Brain microvascular endothelial cell (primary cell): Measurements from ENCODE around the gene PDGFD.

Experiments used
- DNase-seq: peaks from one replicate; pipeline ENCODE4 v3.0.0-alpha.2; 2020
- H3K27ac ChIP-seq: fragments of 250-450 bp; sonication (Bioruptor Pico); 2 replicates; pipeline ENCODE4 v1.5.1; 2020; ENCODE audit warnings: mild to moderate bottlenecking, moderate library complexity
- H3K27me3 ChIP-seq: fragments of 250-450 bp; sonication (Bioruptor Pico); replicated peaks from 2 replicates; pipeline ENCODE4 v1.5.1; 2020; ENCODE audit warnings: mild to moderate bottlenecking
- H3K36me3 ChIP-seq: fragments of 250-450 bp; sonication (Bioruptor Pico); replicated peaks from 2 replicates; pipeline ENCODE4 v1.5.1; 2020; ENCODE audit warnings: mild to moderate bottlenecking
- H3K4me3 ChIP-seq: 2 replicates; pipeline ENCODE4 v1.5.1; 2011; ENCODE audit warnings: low read depth, mild to moderate bottlenecking, control low read depth, low read length, moderate library complexity
- in situ Hi-C: cut with HindIII; loops from 2 replicates; pipeline ENCODE4 v1.10.0; 2017; ENCODE audit warnings: low sequenced_read_pairs, low pct_ligation_motif_present
- TF ChIP-seq, protein P1 (sequence below): IDR thresholded peaks from 2 replicates; pipeline ENCODE4 v1.5.1; 2011; ENCODE audit warnings: low read depth, mild to moderate bottlenecking, moderate library complexity, low read length, control low read depth, inconsistent platforms; ENCODE audit errors: missing control alignments

Gene PDGFD

GRCh38 chr11:103872748-103873147, 291.2 kb downstream of the PDGFD start:
- TF ChIP-seq, protein P1, sequence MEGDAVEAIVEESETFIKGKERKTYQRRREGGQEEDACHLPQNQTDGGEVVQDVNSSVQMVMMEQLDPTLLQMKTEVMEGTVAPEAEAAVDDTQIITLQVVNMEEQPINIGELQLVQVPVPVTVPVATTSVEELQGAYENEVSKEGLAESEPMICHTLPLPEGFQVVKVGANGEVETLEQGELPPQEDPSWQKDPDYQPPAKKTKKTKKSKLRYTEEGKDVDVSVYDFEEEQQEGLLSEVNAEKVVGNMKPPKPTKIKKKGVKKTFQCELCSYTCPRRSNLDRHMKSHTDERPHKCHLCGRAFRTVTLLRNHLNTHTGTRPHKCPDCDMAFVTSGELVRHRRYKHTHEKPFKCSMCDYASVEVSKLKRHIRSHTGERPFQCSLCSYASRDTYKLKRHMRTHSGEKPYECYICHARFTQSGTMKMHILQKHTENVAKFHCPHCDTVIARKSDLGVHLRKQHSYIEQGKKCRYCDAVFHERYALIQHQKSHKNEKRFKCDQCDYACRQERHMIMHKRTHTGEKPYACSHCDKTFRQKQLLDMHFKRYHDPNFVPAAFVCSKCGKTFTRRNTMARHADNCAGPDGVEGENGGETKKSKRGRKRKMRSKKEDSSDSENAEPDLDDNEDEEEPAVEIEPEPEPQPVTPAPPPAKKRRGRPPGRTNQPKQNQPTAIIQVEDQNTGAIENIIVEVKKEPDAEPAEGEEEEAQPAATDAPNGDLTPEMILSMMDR: no peak
- no peaks in the 10 kb centered on the region for H3K27me3 ChIP-seq
- in situ Hi-C loops: no loop called here
- H3K36me3 ChIP-seq: no peaks in the 10 kb centered on the region
- DNase-seq: no peak
- H3K4me3 ChIP-seq: no peak overlapping the region
- H3K27ac ChIP-seq: no peak overlapping the region

- Histone ChIP-seq H3K27me3 (no peaks in the 10 kb centered on the region), H3K36me3 (no peaks in the 10 kb centered on the region), H3K4me3 (no peak overlapping the region), H3K27ac (no peak overlapping the region)
- DNase-seq: no peak
- in situ Hi-C loops: no loop called here
- TF ChIP-seq, protein P1: no peak
These were observed 291.9 kb downstream of the PDGFD start for GRCh38 chr11:103871923-103872551.

DNA sequence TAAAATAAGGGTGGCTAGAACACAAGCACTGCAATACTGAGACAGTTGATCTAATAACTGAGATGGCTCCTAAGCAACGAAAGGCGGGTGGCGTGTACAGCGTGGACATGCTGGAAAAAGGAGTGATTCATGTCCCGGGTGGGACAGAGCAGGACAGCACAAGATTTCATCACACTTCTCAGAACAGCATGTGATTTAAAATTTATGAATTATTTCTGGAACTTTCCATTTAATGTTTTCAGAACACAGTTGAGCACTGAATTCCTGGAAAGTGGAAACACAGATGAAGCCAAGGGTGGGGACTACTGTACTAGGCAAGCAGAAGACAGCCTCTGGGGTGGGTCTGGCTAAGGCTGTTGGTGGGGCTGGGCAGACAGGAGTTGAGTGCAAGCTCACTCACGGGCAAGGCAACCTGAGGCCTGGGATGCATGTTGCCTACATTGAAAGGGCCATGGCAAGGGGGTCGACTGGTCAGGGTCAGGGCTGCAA, 293.1 kb downstream of the PDGFD start:
- DNase-seq: no peak
- Histone ChIP-seq H3K4me3 (no peak overlapping the region), H3K36me3 (no peaks in the 10 kb centered on the region), H3K27me3 (no peaks in the 10 kb centered on the region), H3K27ac (no peak overlapping the region)
- TF ChIP-seq, protein P1: no peak
- in situ Hi-C loops: no loop called here

DNA sequence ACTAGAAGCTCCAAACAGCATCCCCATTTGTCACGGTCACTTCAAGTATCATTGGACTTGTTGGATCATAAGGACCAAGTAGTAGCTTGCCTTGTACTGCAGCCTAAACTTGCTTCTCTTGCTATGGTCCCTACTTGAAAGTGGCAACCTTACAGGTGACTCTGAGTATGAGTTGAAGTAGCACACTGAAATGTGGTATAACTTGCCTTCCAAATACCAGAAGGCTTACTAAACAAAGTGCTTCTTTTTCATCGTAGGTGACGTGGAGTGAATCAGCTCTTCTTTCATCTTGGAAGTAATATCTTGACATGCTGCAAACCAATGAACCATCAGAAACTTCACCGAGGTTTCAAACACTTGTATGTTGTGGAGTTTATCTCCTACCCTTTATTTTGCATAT, 296.5 kb downstream of the PDGFD start:
- no peak overlapping the region for H3K27ac ChIP-seq
- DNase-seq: no peak
- no peaks in the 10 kb centered on the region for H3K36me3 ChIP-seq
- in situ Hi-C loops: no loop called here
- no peak overlapping the region for H3K4me3 ChIP-seq
- TF ChIP-seq, protein P1: no peak
- H3K27me3 ChIP-seq: no peaks in the 10 kb centered on the region

DNA sequence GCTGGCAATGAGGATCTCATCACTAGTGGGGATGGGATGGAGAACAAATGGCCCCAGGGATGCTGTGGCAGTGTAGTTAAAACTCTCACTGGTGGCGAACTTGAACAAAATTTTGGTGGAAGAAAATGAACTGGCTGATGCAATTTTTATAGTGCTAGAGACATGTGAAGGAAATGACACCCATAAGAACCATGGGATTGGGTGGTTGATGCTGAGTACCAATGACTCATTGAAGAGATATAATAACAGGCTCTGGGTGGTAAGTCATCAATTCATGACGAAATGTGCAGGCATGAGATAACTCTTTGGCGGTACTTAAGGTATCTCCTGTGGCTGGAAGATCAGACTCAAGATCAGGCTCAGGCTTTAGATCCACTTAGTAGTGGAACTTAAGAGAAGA, 300.4 kb downstream of the PDGFD start:
- H3K36me3 ChIP-seq: no peaks in the 10 kb centered on the region
- no peak overlapping the region for H3K4me3 ChIP-seq
- peak; percentile 65 for DNase-seq
- H3K27me3 ChIP-seq: no peaks in the 10 kb centered on the region
- TF ChIP-seq, protein P1: no peak
- in situ Hi-C loops: no loop called here
- peak overlapping the region; percentile 19 for H3K27ac ChIP-seq

DNA sequence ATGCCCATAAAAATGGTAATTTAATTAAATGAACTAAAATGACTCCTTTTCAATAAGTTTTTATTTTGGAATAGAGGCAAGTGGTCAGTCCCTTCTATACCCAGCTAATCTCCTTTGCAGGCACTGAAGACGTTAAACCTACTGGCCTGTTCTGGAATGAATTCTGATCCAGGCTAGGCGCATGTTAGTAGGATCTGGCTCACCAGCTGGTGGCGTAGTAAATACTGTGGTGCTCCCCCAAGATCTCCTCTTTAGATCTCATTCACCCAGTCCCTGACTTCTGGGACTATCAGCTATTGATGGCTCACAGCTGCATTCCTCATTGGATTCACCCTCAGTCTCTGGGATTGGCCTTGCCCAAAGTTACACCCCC, 301.2 kb downstream of the PDGFD start:
- Histone ChIP-seq H3K27me3 (no peaks in the 10 kb centered on the region), H3K27ac (no peak overlapping the region), H3K36me3 (no peaks in the 10 kb centered on the region), H3K4me3 (no peak overlapping the region)
- in situ Hi-C loops: no loop called here
- no peak for DNase-seq
- TF ChIP-seq, protein P1: peak; percentile 1
